Panc1 (cell line): ENCODE results near the gene IPO5. TPM values are rescaled to one million over a fixed set of nuclear protein-coding genes. Genes with fewer than 3 reads are reported as not detected.
"Not testable (repeated sequence)": the region's sequence is repeated elsewhere in the genome, so short reads cannot be mapped to it uniquely, and the experiment has no call there.

ENCODE experiments used
- ATAC-seq: fragments of 200-7000 bp; cut with Tn5 transposase; 2 replicates; pipeline ENCODE4 v1.9.1; 2020; ENCODE audit warnings: mild to moderate bottlenecking, moderate library complexity
- BruUV-seq: library from RNA; stranded (reverse); fragments of 400-500 nt; replicated peaks from 2 replicates; lab custom pipeline; 2021; lab: Mats Ljungman, UMichigan
- CTCF ChIA-PET: fragments of 300-600 bp; sonication (Branson Sonifier 250); formaldehyde crosslinking; loops from one replicate; lab custom pipeline; 2022; ENCODE audit warnings: antibody characterized with exemption; lab: Charles Lee
- POLR2A ChIA-PET: fragments of 300-600 bp; sonication (Branson Sonifier 250); formaldehyde crosslinking; loops from one replicate; lab custom pipeline; 2022; ENCODE audit warnings: antibody characterized with exemption; lab: Charles Lee
- DNase-seq: peaks from one replicate; pipeline ENCODE4 v3.0.0-alpha.2; 2010; ENCODE audit warnings: low read depth, low spot score
- H3K27ac ChIP-seq: 2 replicates; pipeline ENCODE4 v1.5.1; 2011; ENCODE audit warnings: mild to moderate bottlenecking, low read length, inconsistent platforms
- H3K27me3 ChIP-seq: fragments of 200-500 bp; sonication (Bioruptor generic); 2 replicates; pipeline ENCODE4 v1.6.0; 2014; ENCODE audit warnings: low read length, inconsistent platforms; ENCODE audit not compliant: control insufficient read depth, insufficient read depth
- H3K36me3 ChIP-seq: fragments of 200-500 bp; sonication (Bioruptor generic); 2 replicates; pipeline ENCODE4 v1.5.1; 2014; ENCODE audit warnings: inconsistent platforms, mild to moderate bottlenecking, low read length, moderate library complexity; ENCODE audit not compliant: control insufficient read depth, insufficient read depth
- H3K4me1 ChIP-seq: 2 replicates; pipeline ENCODE4 v1.5.1; 2011; ENCODE audit warnings: inconsistent platforms, mild to moderate bottlenecking, low read length, moderate library complexity; ENCODE audit not compliant: control insufficient read depth, insufficient read depth
- H3K4me3 ChIP-seq, 2 experiments: 2 replicates each; pipeline ENCODE4 v1.5.1; 2011 to 2012; ENCODE audit warnings: low read depth in 2 of 2, low read length in 2 of 2, mild to moderate bottlenecking in 2 of 2, inconsistent platforms in 1 of 2, moderate library complexity in 1 of 2
- H3K9me3 ChIP-seq: fragments of 200-500 bp; sonication (Bioruptor generic); 2 replicates; pipeline ENCODE4 v1.5.1; 2014; ENCODE audit warnings: low read depth, mild to moderate bottlenecking, inconsistent platforms, low read length, moderate library complexity; ENCODE audit not compliant: control insufficient read depth, insufficient read depth
- CTCF ChIP-seq: fragments of 450-650 bp; IDR thresholded peaks from 2 replicates; pipeline ENCODE4 v1.5.1; 2017; ENCODE audit warnings: mild to moderate bottlenecking
- POLR2AphosphoS5 ChIP-seq: IDR thresholded peaks from 2 replicates; pipeline ENCODE4 v1.6.1; 2012; ENCODE audit warnings: mild to moderate bottlenecking, low read depth, low read length, moderate library complexity
- REST ChIP-seq, 2 experiments: IDR thresholded peaks; 2 replicates each; pipeline ENCODE4 v1.6.1; 2011 to 2012; ENCODE audit warnings: low read depth in 2 of 2, control low read depth in 1 of 2, low read length in 1 of 2, mild to moderate bottlenecking in 1 of 2, moderate library complexity in 1 of 2; ENCODE audit not compliant: insufficient read depth in 1 of 2
- SIN3A ChIP-seq: IDR thresholded peaks from 2 replicates; pipeline ENCODE4 v1.6.1; 2012; ENCODE audit warnings: low read depth, mild to moderate bottlenecking, low read length, moderate library complexity, borderline replicate concordance; ENCODE audit not compliant: insufficient read depth
- TCF7L2 ChIP-seq: IDR thresholded peaks from 2 replicates; pipeline ENCODE4 v1.6.1; 2011; ENCODE audit warnings: mild to moderate bottlenecking, low read depth, low read length, inconsistent platforms
- in situ Hi-C: cut with HindIII; loops from 2 replicates; pipeline ENCODE4 v1.10.0; 2016; ENCODE audit warnings: low sequenced_read_pairs, low pct_unique_long_range_greater_than_20kb
- intact Hi-C: fragments of 100-400 bp; cut with micrococcal nuclease; formaldehyde crosslinking; loops from one replicate; pipeline ENCODE4 v1.10.0; 2022; ENCODE audit not compliant: unreplicated experiment
- total RNA-seq: library from RNA; stranded (reverse); gene quantifications from one replicate; pipeline ENCODE4 v1.2.1, GENCODE V29; 2021; ENCODE audit not compliant: unreplicated experiment

Gene IPO5
- total RNA-seq, 1 experiment from 2014 or later: 122 TPM

GRCh38 chr13:98004107-98004506 is 50.6 kb downstream of the IPO5 start:
- intact Hi-C loops (no loop called here), in situ Hi-C loops (no loop called here)
- ChIA-PET CTCF (no interaction called here), POLR2A (no interaction called here)
- BruUV-seq: no TSS peak
- Histone ChIP-seq H3K4me3 (no peak overlapping the region), H3K36me3 (peaks cover 25% of the 10 kb centered on the region; the same call in 1 of the 2 replicates), H3K27ac (no peak overlapping the region), H3K4me1 (no peaks in the 10 kb centered on the region), H3K27me3 (no peaks in the 10 kb centered on the region), H3K9me3 (no peaks in the 10 kb centered on the region)
- TF ChIP-seq CTCF (no peak), SIN3A (no peak), POLR2AphosphoS5 (no peak), TCF7L2 (no peak), REST (IDR thresholded peaks at IDR 0.05; ENCODE audit: insufficient read depth in 1 of 2, low read depth in 2 of 2, low read length in 1 of 2) (no peak)
- ATAC-seq: no peak
- DNase-seq: no peak

- peaks cover 27% of the 10 kb centered on the region; the same call in 1 of the 2 replicates for H3K36me3 ChIP-seq
- H3K4me1 ChIP-seq, POLR2A ChIA-PET, H3K9me3 ChIP-seq, H3K27ac ChIP-seq, ATAC-seq, CTCF ChIA-PET, in situ Hi-C loops, DNase-seq, H3K4me3 ChIP-seq, BruUV-seq, intact Hi-C loops, H3K27me3 ChIP-seq: not testable (repeated sequence)
Observed at GRCh38 chr13:98004997-98005396, 51.5 kb downstream of the IPO5 start.

- no peaks in the 10 kb centered on the region for H3K27me3 ChIP-seq
- no peak overlapping the region for H3K27ac ChIP-seq
- DNase-seq (no peak), ATAC-seq (no peak)
- peaks cover 29% of the 10 kb centered on the region; the same call in 1 of the 2 replicates for H3K36me3 ChIP-seq
- POLR2A ChIA-PET: no interaction called here
- H3K4me1 ChIP-seq: no peaks in the 10 kb centered on the region
- TF ChIP-seq CTCF: no peak
- TF ChIP-seq POLR2AphosphoS5: no peak
- TF ChIP-seq REST (IDR thresholded peaks at IDR 0.05; ENCODE audit: insufficient read depth in 1 of 2, low read depth in 2 of 2, low read length in 1 of 2): no peak
- TF ChIP-seq TCF7L2: no peak
- no peak for TF ChIP-seq SIN3A
- no TSS peak for BruUV-seq
- no peaks in the 10 kb centered on the region for H3K9me3 ChIP-seq
- no peak overlapping the region for H3K4me3 ChIP-seq
- CTCF ChIA-PET: no interaction called here
- intact Hi-C loops (no loop called here), in situ Hi-C loops (no loop called here)
Observed at GRCh38 chr13:98007001-98007400, 53.5 kb downstream of the IPO5 start.
